Endothelial cell of umbilical vein (primary cell): Measurements from ENCODE around the gene KRTAP19-3. TPM values are rescaled to one million over a fixed set of nuclear protein-coding genes. Genes with fewer than 3 reads are reported as not detected.

Experiments
- Bru-seq: library from RNA; stranded (reverse); fragments of 400-500 nt; gene quantifications from one replicate; lab custom pipeline; 2021; lab: Mats Ljungman, UMichigan
- BruChase-seq, 2 experiments: library from RNA; stranded (reverse); fragments of 400-500 nt; gene quantifications; one replicate each; lab custom pipeline; 2021; lab: Mats Ljungman, UMichigan
- BruUV-seq: library from RNA; stranded (reverse); fragments of 400-500 nt; replicated peaks from 2 replicates; lab custom pipeline; 2021; lab: Mats Ljungman, UMichigan
- CTCF ChIA-PET: fragments of 300-600, 350-600 bp; sonication (Branson Sonifier 250); formaldehyde crosslinking; loops from one replicate; lab custom pipeline; 2021; ENCODE audit warnings: antibody characterized with exemption, inconsistent platforms; lab: Charles Lee
- POLR2A ChIA-PET: fragments of 300-600, 350-600 bp; sonication (Branson Sonifier 250); formaldehyde crosslinking; loops from one replicate; lab custom pipeline; 2021; ENCODE audit warnings: antibody characterized with exemption, inconsistent platforms; lab: Charles Lee
- DNase-seq: peaks from one replicate; pipeline ENCODE4 v3.0.0-alpha.2; 2011; ENCODE audit warnings: low read depth, low spot score
- FAIRE-seq: peaks from 2 replicates; lab custom pipeline; 2011; peaks lifted over from hg19 to GRCh38; lab: Jason Lieb, UNC
- H2AFZ ChIP-seq: 2 replicates; pipeline ENCODE4 v1.6.0; 2012; ENCODE audit warnings: low read depth, low read length, control low read depth, inconsistent platforms
- H3K27ac ChIP-seq: 2 replicates; pipeline ENCODE4 v1.5.1; 2011; ENCODE audit warnings: low read depth, mild to moderate bottlenecking, control low read depth, low read length, moderate library complexity; ENCODE audit not compliant: insufficient read depth
- H3K27me3 ChIP-seq, 2 experiments: 2 replicates each; pipeline versions ENCODE4 v1.6.0 to v1.6.1; 2011; ENCODE audit warnings: low read length in 2 of 2, mixed read lengths in 1 of 2; ENCODE audit not compliant: control insufficient read depth in 2 of 2, insufficient read depth in 2 of 2
- H3K36me3 ChIP-seq, 2 experiments: 2 replicates in 1 of 2; 3 replicates in 1 of 2; pipeline ENCODE4 v1.5.1; 2011; ENCODE audit warnings: low read length in 2 of 2, mild to moderate bottlenecking in 1 of 2, moderate library complexity in 1 of 2; ENCODE audit not compliant: control insufficient read depth in 2 of 2, insufficient read depth in 2 of 2; ENCODE audit errors: extremely low read depth in 1 of 2
- H3K4me1 ChIP-seq: 3 replicates; pipeline ENCODE4 v1.5.1; 2011; ENCODE audit warnings: mild to moderate bottlenecking, low read length; ENCODE audit not compliant: control insufficient read depth, insufficient read depth; ENCODE audit errors: extremely low read depth
- H3K4me2 ChIP-seq: 2 replicates; pipeline ENCODE4 v1.6.1; 2011; ENCODE audit warnings: low read length, control low read depth, mixed read lengths; ENCODE audit not compliant: insufficient read depth
- H3K4me3 ChIP-seq, 3 experiments: fragments of 200-600 bp in 1 of 3; sonication (generic), shearing (Covaris generic) in 1 of 3; replicated peaks in 1 of 3; 2 replicates each; pipeline ENCODE4 v1.5.1; 2011 to 2016; ENCODE audit warnings: control low read depth in 3 of 3, low read length in 3 of 3, mild to moderate bottlenecking in 2 of 3, inconsistent platforms in 1 of 3, low read depth in 1 of 3, moderate library complexity in 1 of 3; ENCODE audit not compliant: insufficient read depth in 1 of 3
- H3K79me2 ChIP-seq: 2 replicates; pipeline ENCODE4 v1.6.0; 2012; ENCODE audit warnings: low read length, inconsistent platforms; ENCODE audit not compliant: control insufficient read depth, insufficient read depth
- H3K9ac ChIP-seq: replicated peaks from 2 replicates; pipeline ENCODE3; 2011; ENCODE audit warnings: low read length, control low read depth; ENCODE audit not compliant: insufficient read depth; ENCODE audit errors: extremely low read depth
- H3K9me1 ChIP-seq: replicated peaks from 3 replicates; pipeline ENCODE4 v1.6.0; 2011; ENCODE audit warnings: mild to moderate bottlenecking, low read length; ENCODE audit not compliant: control insufficient read depth, insufficient read depth; ENCODE audit errors: extremely low read depth
- H3K9me3 ChIP-seq: replicated peaks from 2 replicates; pipeline ENCODE4 v1.5.1; 2012; ENCODE audit warnings: low read length, inconsistent platforms; ENCODE audit not compliant: control insufficient read depth, insufficient read depth
- H4K20me1 ChIP-seq: replicated peaks from 2 replicates; pipeline ENCODE3; 2011; ENCODE audit warnings: mild to moderate bottlenecking, low read length; ENCODE audit not compliant: control insufficient read depth, insufficient read depth; ENCODE audit errors: extremely low read depth
- EZH2 ChIP-seq: IDR thresholded peaks from 2 replicates; pipeline ENCODE4 v1.6.1; 2012; ENCODE audit warnings: borderline replicate concordance, low read depth, mild to moderate bottlenecking, moderate library complexity, low read length, inconsistent platforms; ENCODE audit not compliant: severe bottlenecking
- FOS ChIP-seq: IDR thresholded peaks from 2 replicates; pipeline ENCODE4 v1.6.1; 2011; ENCODE audit warnings: mild to moderate bottlenecking, low read length, moderate library complexity, borderline replicate concordance; ENCODE audit not compliant: insufficient read depth
- GATA2 ChIP-seq: IDR thresholded peaks from 2 replicates; pipeline ENCODE4 v1.7.0; 2011; ENCODE audit warnings: low read depth, mild to moderate bottlenecking, moderate library complexity, mixed read lengths, low read length; ENCODE audit not compliant: insufficient read length, insufficient read depth
- JUN ChIP-seq: IDR thresholded peaks from 2 replicates; pipeline ENCODE4 v1.6.1; 2011; ENCODE audit warnings: borderline replicate concordance, low read depth; ENCODE audit not compliant: insufficient read length, insufficient read depth
- MYC ChIP-seq: IDR thresholded peaks from one replicate; pipeline ENCODE4 v1.6.1; 2011; ENCODE audit warnings: mild to moderate bottlenecking, low read depth, low read length
- POLR2A ChIP-seq: IDR thresholded peaks from 2 replicates; pipeline ENCODE4 v1.6.1; 2012; ENCODE audit warnings: low read depth, mild to moderate bottlenecking, control low read depth, low read length
- POLR2AphosphoS5 ChIP-seq: IDR thresholded peaks from 2 replicates; pipeline ENCODE4 v1.6.1; 2012; ENCODE audit warnings: low read depth, mild to moderate bottlenecking, control low read depth, low read length, moderate library complexity; ENCODE audit not compliant: insufficient read depth
- dilution Hi-C: fragments of 300-500 bp; cut with MboI; formaldehyde crosslinking; loops from one replicate; pipeline ENCODE4 v1.15.0; 2019; ENCODE audit warnings: low sequenced_read_pairs; ENCODE audit not compliant: extremely low pct_ligation_motif_present
- intact Hi-C: fragments of 100-400 bp; cut with micrococcal nuclease; formaldehyde crosslinking; loops from one replicate; pipeline ENCODE4 v1.10.0; 2022
- long read RNA-seq: library from polyadenylated mRNA; stranded (forward); transcript quantifications from one replicate; pipeline ENCODE4 v2.0.0, GENCODE V29; 2021
- polyA minus RNA-seq, 3 experiments: library from RNA; depleted of rRNA, polyadenylated mRNA; stranded (reverse); fragments of >200 nt; gene quantifications; 1 replicate in 1 of 3; 2 replicates in 2 of 3; pipeline ENCODE4 v1.2.3, GENCODE V29; 2011
- polyA plus RNA-seq, 4 experiments: library from polyadenylated mRNA; depleted of rRNA in 3 of 4; stranded (reverse) in 3 of 4; unstranded in 1 of 4; fragments of >200 nt; gene quantifications; 2 replicates each; pipeline versions ENCODE4 v1.2.1 to v1.2.3, GENCODE V29; 2011 to 2012; ENCODE audit warnings: missing spikeins in 1 of 4
- total RNA-seq: library from RNA; stranded (reverse); gene quantifications from 2 replicates; pipeline ENCODE4 v1.2.3, GENCODE V29; 2021
- TF ChIP-seq, protein P1 (sequence below), 2 donors: IDR thresholded peaks; 1 replicate in 1 of 2; 2 replicates in 1 of 2; pipeline ENCODE4 v1.5.1; 2011; ENCODE audit warnings: low read length in 2 of 2, mild to moderate bottlenecking in 2 of 2, moderate library complexity in 2 of 2, control low read depth in 1 of 2, inconsistent platforms in 1 of 2, low read depth in 1 of 2; ENCODE audit not compliant: insufficient read depth in 1 of 2; ENCODE audit errors: extremely low read depth in 1 of 2
- TF ChIP-seq, protein P2 (sequence below): IDR thresholded peaks from 2 replicates; pipeline ENCODE4 v1.6.1; 2011; ENCODE audit not compliant: insufficient read depth, insufficient read length

The KRTAP19-3 gene
- total RNA-seq (not detected in 2 replicates), polyA plus RNA-seq (not detected in 2 replicates), polyA minus RNA-seq (not detected in 2 replicates), Bru-seq, nascent RNA (not detected), BruChase-seq, experiment 1, labeled RNA remaining after a 6-hour chase (not detected), BruChase-seq, experiment 2, labeled RNA remaining after a 2-hour chase (not detected)
- polyA plus RNA-seq (2011; cell fraction: cytosol; rRNA removed): not detected in 2 replicates
- polyA plus RNA-seq (2011; cell fraction: nucleus; rRNA removed): not detected in 2 replicates
- polyA plus RNA-seq (2012): not detected in 2 replicates
- not detected for polyA minus RNA-seq (2011; cell fraction: cytosol; rRNA and poly(A)+ RNA removed)
- polyA minus RNA-seq (2011; cell fraction: nucleus; rRNA and poly(A)+ RNA removed): not detected in 2 replicates
- long read RNA-seq: 0 reads

DNA sequence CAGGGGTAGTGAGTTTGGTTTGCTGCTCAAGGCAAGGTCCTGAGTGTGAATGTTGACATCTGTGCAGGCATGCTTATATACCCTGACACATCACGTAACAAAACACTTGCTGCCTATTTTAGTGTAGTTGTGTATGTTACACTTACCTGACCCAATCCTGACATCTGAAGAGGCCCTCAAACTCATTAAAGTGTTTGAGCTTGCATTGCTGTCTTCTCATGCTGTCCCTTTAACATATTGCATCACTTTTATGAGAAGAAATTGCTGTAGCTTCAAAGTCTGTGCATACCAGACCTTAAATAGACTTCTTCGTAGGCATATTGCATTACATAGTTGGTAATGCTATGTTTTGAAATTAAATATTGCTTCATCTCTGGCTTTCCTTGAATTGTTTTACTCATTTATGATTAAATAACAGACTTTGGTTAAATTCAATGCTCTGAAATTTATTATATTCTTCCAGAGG, at the start of gene KRTAP19-3:
KRTAP19-3 (minus strand) TSS at position 51 of the 466 bp plus-strand sequence. CDS start 56 bp downstream, outside the sequence.
- no peak within 1 kb of the TSS for H3K9ac ChIP-seq
- CTCF ChIA-PET: no interaction called here

More for the DNA sequence above, at the start of gene KRTAP19-3:
- intact Hi-C loops: no loop called here
- POLR2A ChIA-PET: no interaction called here
- H3K79me2 ChIP-seq: no peaks in the 10 kb centered on the region
- dilution Hi-C loops: no loop called here
- no peaks in the 10 kb centered on the region for H3K36me3 ChIP-seq
- H3K27ac ChIP-seq: no peak within 1 kb of the TSS
- DNase-seq (no peak), FAIRE-seq (no peak)
- H3K9me3 ChIP-seq: peaks cover 4% of the 10 kb centered on the region
- TF ChIP-seq FOS (no peak), POLR2AphosphoS5 (no peak), MYC (no peak), GATA2 (no peak), JUN (no peak), EZH2 (no peak), POLR2A (no peak)
- TF ChIP-seq, protein P1, sequence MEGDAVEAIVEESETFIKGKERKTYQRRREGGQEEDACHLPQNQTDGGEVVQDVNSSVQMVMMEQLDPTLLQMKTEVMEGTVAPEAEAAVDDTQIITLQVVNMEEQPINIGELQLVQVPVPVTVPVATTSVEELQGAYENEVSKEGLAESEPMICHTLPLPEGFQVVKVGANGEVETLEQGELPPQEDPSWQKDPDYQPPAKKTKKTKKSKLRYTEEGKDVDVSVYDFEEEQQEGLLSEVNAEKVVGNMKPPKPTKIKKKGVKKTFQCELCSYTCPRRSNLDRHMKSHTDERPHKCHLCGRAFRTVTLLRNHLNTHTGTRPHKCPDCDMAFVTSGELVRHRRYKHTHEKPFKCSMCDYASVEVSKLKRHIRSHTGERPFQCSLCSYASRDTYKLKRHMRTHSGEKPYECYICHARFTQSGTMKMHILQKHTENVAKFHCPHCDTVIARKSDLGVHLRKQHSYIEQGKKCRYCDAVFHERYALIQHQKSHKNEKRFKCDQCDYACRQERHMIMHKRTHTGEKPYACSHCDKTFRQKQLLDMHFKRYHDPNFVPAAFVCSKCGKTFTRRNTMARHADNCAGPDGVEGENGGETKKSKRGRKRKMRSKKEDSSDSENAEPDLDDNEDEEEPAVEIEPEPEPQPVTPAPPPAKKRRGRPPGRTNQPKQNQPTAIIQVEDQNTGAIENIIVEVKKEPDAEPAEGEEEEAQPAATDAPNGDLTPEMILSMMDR (IDR thresholded peaks at IDR 0.05; ENCODE audit: extremely low read depth in 1 of 2, insufficient read depth in 1 of 2, low read depth in 1 of 2, low read length in 2 of 2): no peak
- TF ChIP-seq, protein P2, sequence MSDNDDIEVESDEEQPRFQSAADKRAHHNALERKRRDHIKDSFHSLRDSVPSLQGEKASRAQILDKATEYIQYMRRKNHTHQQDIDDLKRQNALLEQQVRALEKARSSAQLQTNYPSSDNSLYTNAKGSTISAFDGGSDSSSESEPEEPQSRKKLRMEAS: no peak
- H4K20me1 ChIP-seq: no peaks in the 10 kb centered on the region
- no peaks in the 10 kb centered on the region for H3K4me1 ChIP-seq
- no peak within 1 kb of the TSS for H3K4me2 ChIP-seq
- H3K9me1 ChIP-seq: no peaks in the 10 kb centered on the region
- H3K27me3 ChIP-seq: no peaks in the 10 kb centered on the region
- H2AFZ ChIP-seq: no peak within 1 kb of the TSS
- no peak within 1 kb of the TSS for H3K4me3 ChIP-seq
- no TSS peak for BruUV-seq
